IMR-90 (cell line): ENCODE data around the gene SMARCA4. TPM values are rescaled to one million over a fixed set of nuclear protein-coding genes. Genes with fewer than 3 reads are reported as not detected.
A peak's percentile ranks its signal among the peaks of the same experiment; 100 is the strongest.

Source experiments
- ATAC-seq: fragments of 200-7000 bp; cut with Tn5 transposase; 2 replicates; pipeline ENCODE4 v1.9.1; 2020; ENCODE audit warnings: low read depth, mild to moderate bottlenecking, moderate library complexity
- BruUV-seq: library from RNA; stranded (reverse); fragments of 400-500 nt; replicated peaks from 2 replicates; lab custom pipeline; 2021; lab: Mats Ljungman, UMichigan
- CTCF ChIA-PET: fragments of 300-600 bp; formaldehyde crosslinking; extraction: SDS; loops from one replicate; lab custom pipeline; 2021; ENCODE audit warnings: antibody characterized with exemption; lab: Yijun Ruan, JAX
- POLR2A ChIA-PET: fragments of 300-600 bp; sonication (Branson Sonifier 250); formaldehyde crosslinking; loops from one replicate; lab custom pipeline; 2022; ENCODE audit warnings: antibody characterized with exemption; ENCODE audit not compliant: unreplicated experiment; lab: Charles Lee
- DNase-seq: peaks from one replicate; pipeline ENCODE4 v3.0.0; 2013
- H2AFZ ChIP-seq: replicated peaks from 2 replicates; pipeline ENCODE3; 2013; ENCODE audit warnings: low read length, mild to moderate bottlenecking; ENCODE audit not compliant: poor library complexity
- H2AK5ac ChIP-seq: 2 replicates; pipeline ENCODE4 v1.6.1; 2013; ENCODE audit warnings: low read depth, low read length, inconsistent platforms
- H2AK9ac ChIP-seq: replicated peaks from 2 replicates; pipeline ENCODE3; 2013; ENCODE audit warnings: mild to moderate bottlenecking, low read depth, low read length, moderate library complexity; ENCODE audit not compliant: poor library complexity
- H2BK120ac ChIP-seq: 2 replicates; pipeline ENCODE4 v1.6.1; 2013; ENCODE audit warnings: low read depth, low read length, inconsistent platforms
- H2BK15ac ChIP-seq: 3 replicates; pipeline ENCODE4 v1.6.1; 2013; ENCODE audit warnings: low read depth, low read length, inconsistent platforms
- H2BK20ac ChIP-seq: 2 replicates; pipeline ENCODE4 v1.6.1; 2013; ENCODE audit warnings: low read depth, mild to moderate bottlenecking, inconsistent platforms, low read length, moderate library complexity
- H2BK5ac ChIP-seq: 2 replicates; pipeline ENCODE4 v1.6.1; 2013; ENCODE audit warnings: mild to moderate bottlenecking, low read depth, low read length, inconsistent platforms; ENCODE audit not compliant: poor library complexity, severe bottlenecking
- H3K14ac ChIP-seq: replicated peaks from 2 replicates; pipeline ENCODE4 v1.6.1; 2013; ENCODE audit warnings: low read depth, low read length, inconsistent platforms
- H3K18ac ChIP-seq: 2 replicates; pipeline ENCODE4 v1.6.1; 2013; ENCODE audit warnings: low read depth, low read length, control low read depth
- H3K23ac ChIP-seq: 2 replicates; pipeline ENCODE4 v1.6.1; 2013; ENCODE audit warnings: low read depth, low read length, inconsistent platforms
- H3K27ac ChIP-seq: 2 replicates; pipeline ENCODE4 v1.5.1; 2013; ENCODE audit warnings: mild to moderate bottlenecking, control low read depth, low read length; ENCODE audit not compliant: insufficient read depth
- H3K27me3 ChIP-seq: 2 replicates; pipeline ENCODE4 v1.6.1; 2013; ENCODE audit warnings: low read length; ENCODE audit not compliant: control insufficient read depth, insufficient read depth
- H3K36me3 ChIP-seq: 2 replicates; pipeline ENCODE4 v1.6.1; 2013; ENCODE audit warnings: low read length, mixed read lengths; ENCODE audit not compliant: control insufficient read depth, insufficient read depth
- H3K4ac ChIP-seq: 2 replicates; pipeline ENCODE4 v1.6.1; 2013; ENCODE audit warnings: low read depth, low read length, inconsistent platforms
- H3K4me1 ChIP-seq: 2 replicates; pipeline ENCODE4 v1.6.1; 2013; ENCODE audit warnings: low read length, mixed read lengths; ENCODE audit not compliant: control insufficient read depth, insufficient read depth
- H3K4me2 ChIP-seq: 2 replicates; pipeline ENCODE4 v1.6.1; 2013; ENCODE audit warnings: low read depth, mild to moderate bottlenecking, control low read depth, low read length, moderate library complexity
- H3K4me3 ChIP-seq: 2 replicates; pipeline ENCODE4 v1.5.1; 2013; ENCODE audit warnings: low read depth, mild to moderate bottlenecking, control low read depth, low read length, moderate library complexity; ENCODE audit not compliant: insufficient read depth
- H3K56ac ChIP-seq: 2 replicates; pipeline ENCODE4 v1.6.1; 2013; ENCODE audit warnings: low read length, inconsistent platforms; ENCODE audit not compliant: insufficient read depth; ENCODE audit errors: extremely low read depth
- H3K79me1 ChIP-seq, 2 experiments: 2 replicates each; pipeline ENCODE4 v1.6.1; 2013; ENCODE audit warnings: low read length in 2 of 2, inconsistent platforms in 1 of 2, low read depth in 1 of 2
- H3K9ac ChIP-seq: 2 replicates; pipeline ENCODE4 v1.6.1; 2013; ENCODE audit warnings: low read depth, low read length, control low read depth
- H3K9me1 ChIP-seq: 2 replicates; pipeline ENCODE4 v1.6.1; 2013; ENCODE audit warnings: low read length, inconsistent platforms; ENCODE audit not compliant: insufficient read depth
- H3K9me3 ChIP-seq: 2 replicates; pipeline ENCODE4 v1.6.1; 2013; ENCODE audit warnings: low read length; ENCODE audit not compliant: control insufficient read depth, insufficient read depth
- H4K20me1 ChIP-seq: 2 replicates; pipeline ENCODE4 v1.6.1; 2013; ENCODE audit warnings: low read length, inconsistent platforms; ENCODE audit not compliant: insufficient read depth
- H4K5ac ChIP-seq: 2 replicates; pipeline ENCODE4 v1.6.1; 2013; ENCODE audit warnings: mild to moderate bottlenecking, low read depth, low read length, control low read depth
- H4K8ac ChIP-seq, 2 experiments: 2 replicates each; pipeline ENCODE4 v1.6.1; 2013; ENCODE audit warnings: low read depth in 2 of 2, low read length in 2 of 2, control low read depth in 1 of 2, inconsistent platforms in 1 of 2
- H4K91ac ChIP-seq: 2 replicates; pipeline ENCODE4 v1.6.1; 2013; ENCODE audit warnings: low read depth, low read length, inconsistent platforms; ENCODE audit not compliant: insufficient read depth
- BHLHE40 ChIP-seq: fragments of 150-350 bp; IDR thresholded peaks from 2 replicates; pipeline ENCODE4 v1.6.1; 2016; ENCODE audit warnings: mild to moderate bottlenecking, low read depth, low read length
- CEBPB ChIP-seq: IDR thresholded peaks from 2 replicates; pipeline ENCODE4 v1.6.1; 2012; ENCODE audit warnings: low read depth, low read length, improper control_type of control experiment
- CHD1 ChIP-seq: IDR thresholded peaks from 2 replicates; pipeline ENCODE4 v1.6.1; 2012; ENCODE audit warnings: low read depth, low read length, improper control_type of control experiment
- FOS ChIP-seq: fragments of 150-350 bp; IDR thresholded peaks from 2 replicates; pipeline ENCODE4 v1.6.1; 2016; ENCODE audit warnings: low read depth, low read length
- MAFK ChIP-seq: IDR thresholded peaks from 2 replicates; pipeline ENCODE4 v1.6.1; 2012; ENCODE audit warnings: low read depth, low read length, improper control_type of control experiment
- MAZ ChIP-seq: IDR thresholded peaks from 2 replicates; pipeline ENCODE4 v1.6.1; 2012; ENCODE audit warnings: low read depth, mild to moderate bottlenecking, low read length, improper control_type of control experiment, moderate library complexity, borderline replicate concordance
- MXI1 ChIP-seq: IDR thresholded peaks from 2 replicates; pipeline ENCODE4 v1.6.1; 2012; ENCODE audit warnings: low read depth, mild to moderate bottlenecking, low read length, moderate library complexity, borderline replicate concordance
- NFE2L2 ChIP-seq: fragments of 150-350 bp; IDR thresholded peaks from 2 replicates; pipeline ENCODE4 v1.6.1; 2016; ENCODE audit warnings: low read depth, mild to moderate bottlenecking, low read length
- POLR2A ChIP-seq: IDR thresholded peaks from 2 replicates; pipeline ENCODE4 v1.6.1; 2012; ENCODE audit warnings: mild to moderate bottlenecking, low read depth, low read length
- RAD21 ChIP-seq: IDR thresholded peaks from 2 replicates; pipeline ENCODE4 v1.6.1; 2012; ENCODE audit warnings: low read length, improper control_type of control experiment
- RCOR1 ChIP-seq: IDR thresholded peaks from 2 replicates; pipeline ENCODE4 v1.6.1; 2012; ENCODE audit warnings: mild to moderate bottlenecking, low read length, improper control_type of control experiment; ENCODE audit not compliant: insufficient replicate concordance
- RFX5 ChIP-seq: IDR thresholded peaks from 2 replicates; pipeline ENCODE4 v1.8.0; 2012; ENCODE audit warnings: low read depth, mild to moderate bottlenecking, low read length, moderate library complexity
- SMC3 ChIP-seq: fragments of 150-350 bp; IDR thresholded peaks from 2 replicates; pipeline ENCODE4 v1.6.1; 2016; ENCODE audit warnings: low read depth, mild to moderate bottlenecking, antibody characterized with exemption, low read length, moderate library complexity
- WGBS, 2 experiments: methylation state at CpG; one replicate each; pipeline versions ENCODE4 v1.1.5 to v1.1.7; 2013; ENCODE audit warnings: missing lambda C conversion rate in 2 of 2; ENCODE audit not compliant: insufficient read length in 1 of 2; ENCODE audit errors: extremely low coverage in 2 of 2; 5-methylcytosine and 5-hydroxymethylcytosine counted together
- dilution Hi-C: fragments of 300-500 bp; cut with HindIII; formaldehyde crosslinking; loops from one replicate; pipeline ENCODE4 v1.14.3; 2018; ENCODE audit warnings: low sequenced_read_pairs; ENCODE audit not compliant: unreplicated experiment
- in situ Hi-C: fragments of 300-500 bp; cut with MboI; formaldehyde crosslinking; loops from 3 replicates; pipeline ENCODE4 v1.14.3; 2019; ENCODE audit warnings: low sequenced_read_pairs, inconsistent platforms, mixed read lengths
- intact Hi-C: fragments of 100-400 bp; cut with micrococcal nuclease; formaldehyde crosslinking; loops from 2 replicates; pipeline ENCODE4 v1.10.0; 2022
- polyA plus RNA-seq, 3 experiments: library from polyadenylated mRNA; depleted of rRNA; stranded (reverse); fragments of >200 nt; gene quantifications; 2 replicates each; pipeline ENCODE4 v1.2.3, GENCODE V29; 2012; ENCODE audit warnings: low replicate concordance in 1 of 3
- total RNA-seq: library from RNA; depleted of rRNA; stranded (reverse); fragments of >200 nt; gene quantifications from 2 replicates; pipeline ENCODE4 v1.2.3, GENCODE V29; 2012
- TF ChIP-seq, protein P1 (sequence below): fragments of 150-350 bp; IDR thresholded peaks from 2 replicates; pipeline ENCODE4 v1.6.1; 2016; ENCODE audit warnings: low read depth, mild to moderate bottlenecking, low read length, moderate library complexity, borderline replicate concordance
- TF ChIP-seq, protein P2 (sequence below): conservative IDR thresholded peaks from 2 replicates; pipeline ENCODE4 v1.5.1; 2012; ENCODE audit warnings: mild to moderate bottlenecking, low read depth, low read length, improper control_type of control experiment
- TF ChIP-seq, protein P3 (sequence below): fragments of 150-350 bp; IDR thresholded peaks from 2 replicates; pipeline ENCODE4 v1.6.1; 2017; ENCODE audit warnings: mild to moderate bottlenecking, antibody characterized with exemption, low read length, low read depth

SMARCA4 gene
- total and polyA plus RNA-seq, 2 of the 4 experiments (the other 2 are of a cell fraction): 41.4 to 85.6 TPM

DNA sequence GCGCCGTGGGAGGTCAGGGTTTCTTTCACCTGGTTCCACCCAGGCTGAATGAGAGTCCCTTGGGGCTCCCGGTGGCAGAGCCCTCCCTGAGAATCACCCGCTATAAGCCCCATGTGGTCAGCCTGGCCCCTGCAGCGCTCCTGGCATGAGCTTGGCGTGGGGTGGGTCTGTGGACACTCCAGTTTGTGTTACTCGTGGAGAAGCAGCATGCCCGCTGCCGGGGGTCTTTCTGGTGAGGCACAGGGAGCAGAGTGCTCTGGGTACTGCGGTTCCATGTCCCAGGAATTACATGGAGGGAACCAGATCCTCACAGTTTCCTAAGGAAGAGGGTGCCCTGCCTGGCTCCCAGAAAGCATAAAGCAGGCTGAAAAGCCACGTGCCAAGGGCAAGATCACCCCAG, 62.2 kb downstream of the SMARCA4 start:
- Histone ChIP-seq H3K27ac (no peak overlapping the region), H3K4me1 (no peaks in the 10 kb centered on the region), H4K20me1 (peaks cover 10% of the 10 kb centered on the region; the same call in 1 of the 2 replicates), H3K36me3 (peaks cover 92% of the 10 kb centered on the region), H2AFZ (no peak overlapping the region), H2BK15ac (no peak overlapping the region), H2AK5ac (no peak overlapping the region), H3K9ac (no peak overlapping the region), H3K9me3 (no peaks in the 10 kb centered on the region), H3K18ac (no peak overlapping the region), H3K4me2 (no peak overlapping the region), H2BK5ac (no peak overlapping the region), H2AK9ac (peak overlapping the region; percentile 37), H3K4me3 (no peak overlapping the region), H4K5ac (no peak overlapping the region), H3K9me1 (no peaks in the 10 kb centered on the region), H3K23ac (no peak overlapping the region), H3K27me3 (no peaks in the 10 kb centered on the region), H2BK20ac (no peak overlapping the region), H3K79me1 (peaks cover 0 to 27% of the 10 kb centered on the region in 2 experiments; a peak in 2 of 4 replicates), H4K91ac (no peak overlapping the region), H2BK120ac (no peak overlapping the region), H3K14ac (no peak overlapping the region), H4K8ac (no peak overlapping the region), H3K56ac (no peak overlapping the region), H3K4ac (no peak overlapping the region)
- DNase-seq (no peak), ATAC-seq (no peak)
- TF ChIP-seq MAZ (no peak), CHD1 (no peak), CEBPB (no peak), BHLHE40 (no peak), RCOR1 (no peak), FOS (no peak), SMC3 (no peak), POLR2A (no peak), NFE2L2 (no peak), MXI1 (no peak), RAD21 (no peak), MAFK (no peak), RFX5 (no peak)
- TF ChIP-seq, protein P1, sequence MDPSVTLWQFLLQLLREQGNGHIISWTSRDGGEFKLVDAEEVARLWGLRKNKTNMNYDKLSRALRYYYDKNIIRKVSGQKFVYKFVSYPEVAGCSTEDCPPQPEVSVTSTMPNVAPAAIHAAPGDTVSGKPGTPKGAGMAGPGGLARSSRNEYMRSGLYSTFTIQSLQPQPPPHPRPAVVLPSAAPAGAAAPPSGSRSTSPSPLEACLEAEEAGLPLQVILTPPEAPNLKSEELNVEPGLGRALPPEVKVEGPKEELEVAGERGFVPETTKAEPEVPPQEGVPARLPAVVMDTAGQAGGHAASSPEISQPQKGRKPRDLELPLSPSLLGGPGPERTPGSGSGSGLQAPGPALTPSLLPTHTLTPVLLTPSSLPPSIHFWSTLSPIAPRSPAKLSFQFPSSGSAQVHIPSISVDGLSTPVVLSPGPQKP: no peak
- TF ChIP-seq, protein P2, sequence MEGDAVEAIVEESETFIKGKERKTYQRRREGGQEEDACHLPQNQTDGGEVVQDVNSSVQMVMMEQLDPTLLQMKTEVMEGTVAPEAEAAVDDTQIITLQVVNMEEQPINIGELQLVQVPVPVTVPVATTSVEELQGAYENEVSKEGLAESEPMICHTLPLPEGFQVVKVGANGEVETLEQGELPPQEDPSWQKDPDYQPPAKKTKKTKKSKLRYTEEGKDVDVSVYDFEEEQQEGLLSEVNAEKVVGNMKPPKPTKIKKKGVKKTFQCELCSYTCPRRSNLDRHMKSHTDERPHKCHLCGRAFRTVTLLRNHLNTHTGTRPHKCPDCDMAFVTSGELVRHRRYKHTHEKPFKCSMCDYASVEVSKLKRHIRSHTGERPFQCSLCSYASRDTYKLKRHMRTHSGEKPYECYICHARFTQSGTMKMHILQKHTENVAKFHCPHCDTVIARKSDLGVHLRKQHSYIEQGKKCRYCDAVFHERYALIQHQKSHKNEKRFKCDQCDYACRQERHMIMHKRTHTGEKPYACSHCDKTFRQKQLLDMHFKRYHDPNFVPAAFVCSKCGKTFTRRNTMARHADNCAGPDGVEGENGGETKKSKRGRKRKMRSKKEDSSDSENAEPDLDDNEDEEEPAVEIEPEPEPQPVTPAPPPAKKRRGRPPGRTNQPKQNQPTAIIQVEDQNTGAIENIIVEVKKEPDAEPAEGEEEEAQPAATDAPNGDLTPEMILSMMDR: no peak
- TF ChIP-seq, protein P3, sequence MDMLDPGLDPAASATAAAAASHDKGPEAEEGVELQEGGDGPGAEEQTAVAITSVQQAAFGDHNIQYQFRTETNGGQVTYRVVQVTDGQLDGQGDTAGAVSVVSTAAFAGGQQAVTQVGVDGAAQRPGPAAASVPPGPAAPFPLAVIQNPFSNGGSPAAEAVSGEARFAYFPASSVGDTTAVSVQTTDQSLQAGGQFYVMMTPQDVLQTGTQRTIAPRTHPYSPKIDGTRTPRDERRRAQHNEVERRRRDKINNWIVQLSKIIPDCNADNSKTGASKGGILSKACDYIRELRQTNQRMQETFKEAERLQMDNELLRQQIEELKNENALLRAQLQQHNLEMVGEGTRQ: no peak
- dilution Hi-C loops (no loop called here), in situ Hi-C loops (no loop called here), intact Hi-C loops (no loop called here)
- no TSS peak for BruUV-seq
- POLR2A ChIA-PET: no interaction called here
- CTCF ChIA-PET: no interaction called here
- WGBS, 2 experiments: 80% methylated on average over 3 of the region's 11 CpGs; no CpG with 5 or more reads in 1 of the 2 experiments
